GM21447 (cell line): ENCODE data around the gene PLCB4.

ENCODE experiments used
- ATAC-seq: cut with Tn5 transposase; IDR thresholded peaks from one replicate; pipeline ENCODE4 v1.9.1; 2021; ENCODE audit not compliant: unreplicated experiment

PLCB4 gene

GRCh38 chr20:9059931-9060330 is 9.0 kb upstream of the PLCB4 start:
- no peak for ATAC-seq

- ATAC-seq, result no peak
Measured at GRCh38 chr20:9061434-9061833, 7.5 kb upstream of the PLCB4 start.

- no peak for ATAC-seq
Measured at GRCh38 chr20:9062066-9062465, 6.8 kb upstream of the PLCB4 start.

GRCh38 chr20:9066191-9066590 is 2.7 kb upstream of the PLCB4 start:
- no peak for ATAC-seq

GRCh38 chr20:9068233-9068801 is 570 bp upstream of the PLCB4 start:
- no peak for ATAC-seq

GRCh38 chr20:9070304-9070703 is 1.4 kb downstream of the PLCB4 start:
- ATAC-seq, result no peak

- no peak for ATAC-seq
Measured at GRCh38 chr20:9071976-9072726, 3.3 kb downstream of the PLCB4 start.

GRCh38 chr20:9072861-9073500 is 4.1 kb downstream of the PLCB4 start:
- ATAC-seq, result no peak

GRCh38 chr20:9075264-9076095 is 6.6 kb downstream of the PLCB4 start:
- ATAC-seq, result no peak

GRCh38 chr20:9076440-9076839 is 7.6 kb downstream of the PLCB4 start:
- no peak for ATAC-seq

- no peak for ATAC-seq
Measured at GRCh38 chr20:9078826-9079731, 10.2 kb downstream of the PLCB4 start.

GRCh38 chr20:9081423-9081966 is 12.6 kb downstream of the PLCB4 start:
- no peak for ATAC-seq

- ATAC-seq, result no peak
Measured at GRCh38 chr20:9082741-9083140, 13.9 kb downstream of the PLCB4 start.

GRCh38 chr20:9087531-9088217 is 18.8 kb downstream of the PLCB4 start:
- no peak for ATAC-seq

GRCh38 chr20:9088556-9088955 is 19.7 kb downstream of the PLCB4 start:
- ATAC-seq, result no peak

GRCh38 chr20:9092113-9092512 is 23.2 kb downstream of the PLCB4 start:
- no peak for ATAC-seq

- ATAC-seq, result no peak
Measured at GRCh38 chr20:9092655-9093054, 23.8 kb downstream of the PLCB4 start.

GRCh38 chr20:9093218-9093957 is 24.5 kb downstream of the PLCB4 start:
- ATAC-seq, result no peak

GRCh38 chr20:9099372-9099771 is 30.5 kb downstream of the PLCB4 start:
- no peak for ATAC-seq
